GM18907 (cell line): ENCODE data around the gene B4GALT5.

Source experiments
- ATAC-seq: cut with Tn5 transposase; IDR thresholded peaks from one replicate; pipeline ENCODE4 v1.9.1; 2021; ENCODE audit warnings: mild to moderate bottlenecking, moderate library complexity; ENCODE audit not compliant: unreplicated experiment

B4GALT5 gene

DNA sequence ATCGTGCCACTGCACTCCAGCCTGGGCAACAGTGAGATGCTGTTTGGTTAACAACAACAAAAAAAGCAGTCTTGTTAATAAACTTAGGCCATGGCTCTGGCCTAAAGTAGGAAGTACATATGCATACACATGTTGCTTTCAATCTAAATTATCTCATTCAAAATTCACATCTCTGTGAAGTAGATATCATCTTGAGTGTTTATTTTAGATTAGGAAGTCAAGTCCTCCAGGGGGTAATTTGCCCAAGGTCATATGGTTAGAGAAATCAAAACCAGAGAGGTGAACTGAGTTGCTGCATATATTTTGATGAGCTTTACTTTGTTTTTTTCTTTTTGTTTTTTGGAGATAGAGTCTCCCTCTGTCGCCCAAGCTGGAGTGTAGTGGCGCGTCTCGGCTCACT, 52.8 kb downstream of the B4GALT5 start:
- no peak for ATAC-seq

- no peak for ATAC-seq
Measured at GRCh38 chr20:49659056-49659455, 54.6 kb downstream of the B4GALT5 start.

GRCh38 chr20:49658508-49658907, 55.2 kb downstream of the B4GALT5 start:
- ATAC-seq: no peak

- ATAC-seq: no peak
Measured at GRCh38 chr20:49657118-49657901, 56.4 kb downstream of the B4GALT5 start.

- ATAC-seq: no peak
Measured at GRCh38 chr20:49656304-49656703, 57.4 kb downstream of the B4GALT5 start.

- ATAC-seq: no peak
Measured at GRCh38 chr20:49653925-49654434, 59.7 kb downstream of the B4GALT5 start.

- no peak for ATAC-seq
Measured at GRCh38 chr20:49649672-49650071, 64.0 kb downstream of the B4GALT5 start.

DNA sequence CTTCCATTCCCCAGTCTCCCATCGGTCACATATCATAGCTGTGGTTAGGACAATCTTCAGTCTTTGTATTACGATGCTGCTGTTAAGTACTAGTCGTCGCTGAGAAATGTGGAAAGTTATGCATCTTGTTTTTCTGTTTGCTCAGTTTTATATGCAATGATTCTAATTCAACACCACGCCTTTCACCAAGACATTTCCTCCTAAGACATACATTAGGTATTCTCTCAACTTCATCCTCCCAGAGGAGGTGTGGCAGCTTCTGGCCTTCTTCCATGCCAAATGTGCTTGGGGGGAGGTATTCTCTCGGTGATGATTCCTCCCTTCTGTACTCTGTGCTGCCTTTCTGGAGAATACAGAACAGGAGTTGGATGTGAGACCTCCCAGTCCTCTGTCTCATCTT, 66.1 kb downstream of the B4GALT5 start:
- ATAC-seq: no peak

DNA sequence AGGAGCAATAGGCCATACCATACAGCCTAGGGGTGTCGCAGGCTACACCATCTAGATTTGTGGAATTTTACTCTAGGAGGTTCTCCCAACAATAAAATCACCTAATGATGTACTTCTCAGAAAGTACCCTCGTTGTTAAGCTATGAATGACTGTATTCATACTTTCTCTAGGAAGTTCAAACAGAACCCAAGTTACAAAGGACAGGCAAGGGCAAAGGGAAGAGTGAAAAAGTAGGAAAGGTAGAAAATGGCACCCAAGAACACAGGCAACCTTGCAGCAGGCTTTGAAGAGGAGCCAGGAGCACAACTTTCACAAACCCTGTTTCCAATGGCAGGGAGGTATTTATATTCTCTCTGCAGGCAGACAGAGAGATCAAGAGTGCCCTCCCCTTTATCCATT, 67.2 kb downstream of the B4GALT5 start:
- no peak for ATAC-seq

DNA sequence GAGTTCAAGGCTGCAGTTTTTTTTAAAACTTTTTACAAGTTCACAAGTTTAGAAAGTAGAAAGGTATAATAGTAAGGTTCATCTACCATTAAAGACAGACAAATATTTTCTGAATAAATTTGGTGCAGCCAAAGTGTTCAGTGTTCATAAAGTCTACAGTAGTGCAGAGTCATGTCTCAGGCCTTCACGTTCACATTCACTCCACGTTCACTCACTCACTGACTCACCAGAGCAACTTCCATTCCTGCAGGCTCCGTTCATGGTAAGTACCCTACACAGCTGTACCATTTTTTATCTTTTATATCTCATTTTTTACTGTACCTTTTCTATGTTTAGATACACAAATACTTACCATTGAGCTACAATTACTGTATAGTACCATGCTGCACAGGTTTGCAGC, 67.6 kb downstream of the B4GALT5 start:
- ATAC-seq: no peak

DNA sequence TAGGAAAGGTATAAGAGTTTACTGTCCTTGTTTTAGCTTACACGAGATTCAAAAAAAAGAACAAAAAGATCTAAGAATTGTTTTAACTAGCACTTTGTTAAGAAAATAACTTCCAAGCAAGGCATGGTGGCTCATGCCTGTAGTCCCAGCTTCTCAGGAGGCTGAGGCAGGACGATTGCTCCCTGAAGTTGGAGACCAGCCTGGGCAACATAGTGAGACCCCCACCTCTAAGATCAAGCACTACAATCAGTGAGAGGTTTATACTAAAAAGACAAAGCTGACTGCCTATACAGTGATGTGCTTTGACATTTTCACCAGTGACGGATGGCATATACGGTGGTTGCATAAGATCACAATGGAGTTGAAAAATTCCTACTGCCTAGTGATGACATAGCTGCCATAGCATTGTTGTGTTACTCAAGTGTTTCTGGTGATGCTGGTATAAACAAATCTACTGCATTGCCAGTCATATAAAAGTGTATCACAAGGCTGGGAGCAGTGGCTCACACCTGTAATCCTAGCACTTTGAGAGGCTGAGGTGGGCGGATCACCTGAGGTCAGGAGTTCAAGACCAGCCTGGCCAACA, 68.6 kb downstream of the B4GALT5 start:
- ATAC-seq: no peak

- ATAC-seq: no peak
Measured at GRCh38 chr20:49642816-49643215, 70.9 kb downstream of the B4GALT5 start.

- ATAC-seq: no peak
Measured at GRCh38 chr20:49641683-49642656, 71.7 kb downstream of the B4GALT5 start.

- no peak for ATAC-seq
Measured at GRCh38 chr20:49637046-49637637, 76.5 kb downstream of the B4GALT5 start.

GRCh38 chr20:49636447-49636846, 77.2 kb downstream of the B4GALT5 start:
- ATAC-seq: no peak

GRCh38 chr20:49635866-49636265, 77.8 kb downstream of the B4GALT5 start:
- ATAC-seq: no peak

DNA sequence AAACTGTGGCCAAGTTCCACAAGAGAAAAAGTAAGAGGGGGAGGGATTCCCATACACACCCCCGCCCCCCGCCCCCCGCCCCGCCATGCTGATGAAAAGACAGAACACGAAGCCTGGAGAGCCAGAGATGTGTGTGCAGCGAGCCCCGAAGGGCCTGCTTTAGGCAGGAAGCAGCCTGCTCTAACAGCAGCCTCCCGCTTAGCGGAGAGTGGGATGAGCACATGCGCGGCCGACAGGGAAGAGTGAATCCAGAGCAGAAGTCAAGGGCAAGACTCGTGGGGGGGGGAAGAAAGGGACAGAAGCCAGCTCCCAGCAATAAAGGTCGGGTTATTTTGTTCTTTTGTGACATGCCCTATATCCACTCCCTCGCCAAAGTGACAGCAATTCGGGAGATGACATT, 78.5 kb downstream of the B4GALT5 start:
- ATAC-seq: no peak

- no peak for ATAC-seq
Measured at GRCh38 chr20:49634116-49634515, 79.6 kb downstream of the B4GALT5 start.

- no peak for ATAC-seq
Measured at GRCh38 chr20:49633643-49634042, 80.0 kb downstream of the B4GALT5 start.

GRCh38 chr20:49633023-49633422, 80.7 kb downstream of the B4GALT5 start:
- ATAC-seq: no peak

- no peak for ATAC-seq
Measured at GRCh38 chr20:49631856-49632418, 81.7 kb downstream of the B4GALT5 start.
